Measurements from ENCODE around the gene GNG2.

DNA sequence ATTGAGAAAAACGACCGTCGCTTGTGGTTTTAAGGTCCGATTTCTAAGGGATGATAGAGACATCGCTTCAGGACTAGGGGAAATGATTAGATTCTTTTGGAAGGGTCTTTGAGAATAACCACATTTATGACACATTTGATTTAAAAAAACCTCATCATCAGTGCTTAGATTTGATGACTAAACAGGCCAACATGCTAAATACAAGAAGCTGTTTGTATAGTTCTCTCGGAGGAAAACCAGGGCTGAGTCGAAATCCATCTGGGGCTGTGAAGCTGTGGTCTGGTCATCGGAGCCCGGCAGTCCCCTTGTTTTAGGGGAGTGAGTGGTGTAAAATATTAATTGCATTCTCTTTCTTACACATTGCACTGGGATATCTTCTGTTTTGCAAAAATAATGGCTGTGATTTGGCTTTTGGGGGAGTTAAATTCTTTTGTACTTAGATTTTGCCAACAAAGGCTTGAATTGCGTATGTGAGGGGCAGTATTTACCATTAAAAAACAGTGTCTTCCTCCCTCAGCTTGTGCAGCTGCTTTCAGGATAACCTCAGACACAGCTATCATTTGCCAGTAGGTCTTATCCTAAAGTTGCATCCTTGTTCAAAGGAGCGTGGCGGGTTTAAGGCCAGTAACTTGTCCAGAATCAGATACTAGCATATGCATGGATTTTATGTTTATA, 550 bp downstream of the GNG2 start:
- TF ChIP-seq, protein P1, sequence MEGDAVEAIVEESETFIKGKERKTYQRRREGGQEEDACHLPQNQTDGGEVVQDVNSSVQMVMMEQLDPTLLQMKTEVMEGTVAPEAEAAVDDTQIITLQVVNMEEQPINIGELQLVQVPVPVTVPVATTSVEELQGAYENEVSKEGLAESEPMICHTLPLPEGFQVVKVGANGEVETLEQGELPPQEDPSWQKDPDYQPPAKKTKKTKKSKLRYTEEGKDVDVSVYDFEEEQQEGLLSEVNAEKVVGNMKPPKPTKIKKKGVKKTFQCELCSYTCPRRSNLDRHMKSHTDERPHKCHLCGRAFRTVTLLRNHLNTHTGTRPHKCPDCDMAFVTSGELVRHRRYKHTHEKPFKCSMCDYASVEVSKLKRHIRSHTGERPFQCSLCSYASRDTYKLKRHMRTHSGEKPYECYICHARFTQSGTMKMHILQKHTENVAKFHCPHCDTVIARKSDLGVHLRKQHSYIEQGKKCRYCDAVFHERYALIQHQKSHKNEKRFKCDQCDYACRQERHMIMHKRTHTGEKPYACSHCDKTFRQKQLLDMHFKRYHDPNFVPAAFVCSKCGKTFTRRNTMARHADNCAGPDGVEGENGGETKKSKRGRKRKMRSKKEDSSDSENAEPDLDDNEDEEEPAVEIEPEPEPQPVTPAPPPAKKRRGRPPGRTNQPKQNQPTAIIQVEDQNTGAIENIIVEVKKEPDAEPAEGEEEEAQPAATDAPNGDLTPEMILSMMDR (conservative IDR thresholded peaks at IDR 0.05 in 1 of 2, IDR thresholded peaks at IDR 0.05 in 1 of 2; ENCODE audit: low read depth in 1 of 2, low read length in 2 of 2): no peak
- no peak for TF ChIP-seq EZH2 (IDR thresholded peaks at IDR 0.05; ENCODE audit: low read length, missing control alignments)
